ENCODE data around the gene KIR2DL4. TPM values are rescaled to one million over a fixed set of nuclear protein-coding genes. Genes with fewer than 3 reads are reported as not detected.
"Not testable (repeated sequence)": the region's sequence is repeated elsewhere in the genome, so short reads cannot be mapped to it uniquely, and the experiment has no call there.

The KIR2DL4 gene
- total and polyA plus RNA-seq, 2 of the 13 experiments (the other 11 are each of a cell fraction or from before 2014, with no cell fraction given) = not detected

GRCh38 chr19:54775830-54776229 is 27.6 kb upstream of the KIR2DL4 start:
- H3K27ac ChIP-seq (ENCODE audit: extremely low read length, insufficient read depth, low read length); H4K20me1 ChIP-seq (ENCODE audit: insufficient read depth, low read length); in situ Hi-C loops (cut with HindIII; ENCODE audit: extremely low pct_ligation_motif_present, low pct_unique_long_range_greater_than_20kb); H3K9me3 ChIP-seq (ENCODE audit: low read length); H3K9ac ChIP-seq (ENCODE audit: insufficient read depth, low read depth, low read length); H3K79me2 ChIP-seq (ENCODE audit: insufficient read depth, low read length); H3K4me3 ChIP-seq (replicated peaks in 1 of 3; ENCODE audit: insufficient read depth in 1 of 3, low read depth in 2 of 3, low read length in 3 of 3); H3K36me3 ChIP-seq (replicated peaks in 1 of 2; ENCODE audit: control insufficient read depth in 1 of 2, insufficient read depth in 2 of 2, low read length in 2 of 2); DNase-seq (ENCODE audit: low spot score); CTCF ChIA-PET (ENCODE audit: low intra/inter-chr PET ratio, low total read pairs); H3K4me2 ChIP-seq (ENCODE audit: low read depth, low read length); FAIRE-seq; H3K4me1 ChIP-seq (ENCODE audit: insufficient read depth, low read length); POLR2A ChIA-PET; H3K27me3 ChIP-seq (ENCODE audit: control insufficient read depth in 1 of 2, insufficient read depth in 2 of 2, low read length in 2 of 2); ATAC-seq; H2AFZ ChIP-seq (ENCODE audit: low read length); intact Hi-C loops (cut with micrococcal nuclease; ENCODE audit: unreplicated experiment); BruUV-seq (replicated peaks): not testable (repeated sequence)
- WGBS (ENCODE audit: low lambda C conversion rate) = 19% methylated on average over 8 of the region's 8 CpGs

DNA sequence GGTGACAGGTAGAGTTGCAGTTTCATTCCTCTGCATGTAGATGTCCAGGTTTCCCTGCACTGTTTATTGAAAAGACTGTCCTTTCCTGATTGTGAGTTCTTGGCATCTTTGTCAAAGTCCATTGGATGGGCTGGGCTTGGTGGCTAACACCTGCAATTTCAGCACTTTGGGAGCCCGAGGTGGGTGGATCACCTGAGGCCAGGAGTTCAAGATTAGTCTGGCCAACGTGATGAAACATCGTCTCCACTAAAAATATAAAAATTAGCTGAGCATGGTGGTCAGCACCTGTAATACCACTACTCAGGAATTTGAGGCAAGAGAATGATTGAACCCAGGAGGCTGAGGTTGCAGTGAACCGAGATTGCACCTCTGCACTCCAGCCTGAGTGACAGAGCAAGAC is 25.6 kb upstream of the KIR2DL4 start:
- FAIRE-seq; BruUV-seq (replicated peaks); CTCF ChIA-PET (ENCODE audit: low intra/inter-chr PET ratio, low total read pairs); H3K4me1 ChIP-seq (ENCODE audit: insufficient read depth, low read length); POLR2A ChIA-PET; H3K79me2 ChIP-seq (ENCODE audit: insufficient read depth, low read length); intact Hi-C loops (cut with micrococcal nuclease; ENCODE audit: unreplicated experiment); H3K36me3 ChIP-seq (replicated peaks in 1 of 2; ENCODE audit: control insufficient read depth in 1 of 2, insufficient read depth in 2 of 2, low read length in 2 of 2); H2AFZ ChIP-seq (ENCODE audit: low read length); H3K27ac ChIP-seq (ENCODE audit: extremely low read length, insufficient read depth, low read length); H3K4me3 ChIP-seq (replicated peaks in 1 of 3; ENCODE audit: insufficient read depth in 1 of 3, low read depth in 2 of 3, low read length in 3 of 3); H3K9ac ChIP-seq (ENCODE audit: insufficient read depth, low read depth, low read length); H4K20me1 ChIP-seq (ENCODE audit: insufficient read depth, low read length); ATAC-seq; H3K4me2 ChIP-seq (ENCODE audit: low read depth, low read length); in situ Hi-C loops (cut with HindIII; ENCODE audit: extremely low pct_ligation_motif_present, low pct_unique_long_range_greater_than_20kb); H3K9me3 ChIP-seq (ENCODE audit: low read length); DNase-seq (ENCODE audit: low spot score): not testable (repeated sequence)
- 12% methylated on average over 4 of the region's 4 CpGs for WGBS (ENCODE audit: low lambda C conversion rate)
- peaks cover 0 to 12% of the 10 kb centered on the region in 2 experiments; a peak in 1 of 5 replicates for H3K27me3 ChIP-seq (ENCODE audit: control insufficient read depth in 1 of 2, insufficient read depth in 2 of 2, low read length in 2 of 2)

DNA sequence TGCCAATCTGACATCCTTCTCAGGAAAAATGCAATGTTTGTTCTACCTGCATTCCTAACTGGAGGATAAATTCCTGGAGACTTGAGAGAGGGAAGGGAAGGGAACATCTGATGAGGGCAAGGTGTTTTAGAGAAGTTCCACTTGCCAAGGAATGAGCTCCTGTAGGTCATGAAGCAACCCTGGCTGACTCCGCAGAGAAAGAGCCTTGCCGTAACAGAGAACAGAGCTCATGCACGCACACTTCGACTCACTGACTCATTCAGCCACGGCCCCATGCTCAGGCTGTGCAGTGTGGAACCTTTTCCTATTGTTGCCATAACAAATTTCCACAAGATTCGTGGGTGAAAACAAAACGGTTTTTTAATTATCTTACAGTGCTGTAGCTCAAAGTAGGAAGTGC is 24.5 kb upstream of the KIR2DL4 start:
- ATAC-seq; H2AFZ ChIP-seq (ENCODE audit: low read length); POLR2A ChIA-PET; DNase-seq (ENCODE audit: low spot score); H3K4me3 ChIP-seq (replicated peaks in 1 of 3; ENCODE audit: insufficient read depth in 1 of 3, low read depth in 2 of 3, low read length in 3 of 3); H3K4me1 ChIP-seq (ENCODE audit: insufficient read depth, low read length); CTCF ChIA-PET (ENCODE audit: low intra/inter-chr PET ratio, low total read pairs); in situ Hi-C loops (cut with HindIII; ENCODE audit: extremely low pct_ligation_motif_present, low pct_unique_long_range_greater_than_20kb); H3K79me2 ChIP-seq (ENCODE audit: insufficient read depth, low read length); BruUV-seq (replicated peaks); H3K4me2 ChIP-seq (ENCODE audit: low read depth, low read length); intact Hi-C loops (cut with micrococcal nuclease; ENCODE audit: unreplicated experiment); H3K27ac ChIP-seq (ENCODE audit: extremely low read length, insufficient read depth, low read length); H3K9me3 ChIP-seq (ENCODE audit: low read length); FAIRE-seq; H3K9ac ChIP-seq (ENCODE audit: insufficient read depth, low read depth, low read length); H3K36me3 ChIP-seq (replicated peaks in 1 of 2; ENCODE audit: control insufficient read depth in 1 of 2, insufficient read depth in 2 of 2, low read length in 2 of 2); H4K20me1 ChIP-seq (ENCODE audit: insufficient read depth, low read length): not testable (repeated sequence)
- 16% methylated on average over 7 of the region's 7 CpGs for WGBS (ENCODE audit: low lambda C conversion rate)
- peaks cover 0 to 12% of the 10 kb centered on the region in 2 experiments; a peak in 1 of 5 replicates for H3K27me3 ChIP-seq (ENCODE audit: control insufficient read depth in 1 of 2, insufficient read depth in 2 of 2, low read length in 2 of 2)

DNA sequence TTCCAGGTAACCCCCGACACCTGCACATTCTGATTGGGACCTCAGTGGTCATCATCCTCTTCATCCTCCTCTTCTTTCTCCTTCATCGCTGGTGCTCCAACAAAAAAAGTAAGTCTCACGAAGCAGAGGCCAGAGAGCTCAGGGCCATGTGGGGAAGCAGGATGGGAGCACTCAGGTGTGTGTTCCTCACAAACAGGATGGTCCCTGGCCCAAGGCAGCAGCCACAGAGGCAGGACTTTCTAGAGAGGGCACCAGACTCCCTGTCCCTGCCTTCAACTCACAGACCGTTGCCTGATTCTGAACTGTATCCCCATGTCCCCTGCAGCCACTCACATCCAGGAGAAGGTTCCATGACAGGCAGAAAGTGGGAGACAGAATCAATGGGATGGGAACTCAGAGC is 20.5 kb upstream of the KIR2DL4 start:
- H3K4me3 ChIP-seq (replicated peaks in 1 of 3; ENCODE audit: insufficient read depth in 1 of 3, low read depth in 2 of 3, low read length in 3 of 3); BruUV-seq (replicated peaks); CTCF ChIA-PET (ENCODE audit: low intra/inter-chr PET ratio, low total read pairs); H3K9me3 ChIP-seq (ENCODE audit: low read length); intact Hi-C loops (cut with micrococcal nuclease; ENCODE audit: unreplicated experiment); in situ Hi-C loops (cut with HindIII; ENCODE audit: extremely low pct_ligation_motif_present, low pct_unique_long_range_greater_than_20kb); DNase-seq (ENCODE audit: low spot score); ATAC-seq; H2AFZ ChIP-seq (ENCODE audit: low read length); H3K36me3 ChIP-seq (replicated peaks in 1 of 2; ENCODE audit: control insufficient read depth in 1 of 2, insufficient read depth in 2 of 2, low read length in 2 of 2); H3K4me2 ChIP-seq (ENCODE audit: low read depth, low read length); FAIRE-seq; H3K4me1 ChIP-seq (ENCODE audit: insufficient read depth, low read length); H3K9ac ChIP-seq (ENCODE audit: insufficient read depth, low read depth, low read length); H4K20me1 ChIP-seq (ENCODE audit: insufficient read depth, low read length); POLR2A ChIA-PET; H3K79me2 ChIP-seq (ENCODE audit: insufficient read depth, low read length); H3K27ac ChIP-seq (ENCODE audit: extremely low read length, insufficient read depth, low read length): not testable (repeated sequence)
- H3K27me3 ChIP-seq (ENCODE audit: control insufficient read depth in 1 of 2, insufficient read depth in 2 of 2, low read length in 2 of 2) = peaks cover 0 to 14% of the 10 kb centered on the region in 2 experiments; a peak in 1 of 5 replicates
- 0% methylated on average over 3 of the region's 4 CpGs for WGBS (ENCODE audit: low lambda C conversion rate)

Measured in HepG2 (cell line).